Sigmoid colon (tissue), 4 donors: Measurements from ENCODE around the gene TSPAN32.

ENCODE experiments used
- CTCF ChIP-seq, 4 experiments: fragments of 450-650 bp in 3 of 4; fragments of 200-600 bp in 1 of 4; IDR thresholded peaks; one replicate each; pipeline ENCODE4 v1.5.1; 2016 to 2019; ENCODE audit warnings: antibody characterized with exemption in 4 of 4, mild to moderate bottlenecking in 3 of 4, moderate library complexity in 2 of 4
- POLR2A ChIP-seq, 2 donors: fragments of 450-650 bp; IDR thresholded peaks; one replicate each; pipeline ENCODE4 v1.6.1; 2016; ENCODE audit warnings: antibody characterized with exemption in 2 of 2, mild to moderate bottlenecking in 2 of 2, moderate library complexity in 2 of 2
- POLR2AphosphoS5 ChIP-seq, 4 donors: sonication (generic); formaldehyde crosslinking; IDR thresholded peaks; one replicate each; pipeline ENCODE4 v1.6.1; 2017; ENCODE audit warnings: antibody characterized with exemption in 4 of 4

DNA sequence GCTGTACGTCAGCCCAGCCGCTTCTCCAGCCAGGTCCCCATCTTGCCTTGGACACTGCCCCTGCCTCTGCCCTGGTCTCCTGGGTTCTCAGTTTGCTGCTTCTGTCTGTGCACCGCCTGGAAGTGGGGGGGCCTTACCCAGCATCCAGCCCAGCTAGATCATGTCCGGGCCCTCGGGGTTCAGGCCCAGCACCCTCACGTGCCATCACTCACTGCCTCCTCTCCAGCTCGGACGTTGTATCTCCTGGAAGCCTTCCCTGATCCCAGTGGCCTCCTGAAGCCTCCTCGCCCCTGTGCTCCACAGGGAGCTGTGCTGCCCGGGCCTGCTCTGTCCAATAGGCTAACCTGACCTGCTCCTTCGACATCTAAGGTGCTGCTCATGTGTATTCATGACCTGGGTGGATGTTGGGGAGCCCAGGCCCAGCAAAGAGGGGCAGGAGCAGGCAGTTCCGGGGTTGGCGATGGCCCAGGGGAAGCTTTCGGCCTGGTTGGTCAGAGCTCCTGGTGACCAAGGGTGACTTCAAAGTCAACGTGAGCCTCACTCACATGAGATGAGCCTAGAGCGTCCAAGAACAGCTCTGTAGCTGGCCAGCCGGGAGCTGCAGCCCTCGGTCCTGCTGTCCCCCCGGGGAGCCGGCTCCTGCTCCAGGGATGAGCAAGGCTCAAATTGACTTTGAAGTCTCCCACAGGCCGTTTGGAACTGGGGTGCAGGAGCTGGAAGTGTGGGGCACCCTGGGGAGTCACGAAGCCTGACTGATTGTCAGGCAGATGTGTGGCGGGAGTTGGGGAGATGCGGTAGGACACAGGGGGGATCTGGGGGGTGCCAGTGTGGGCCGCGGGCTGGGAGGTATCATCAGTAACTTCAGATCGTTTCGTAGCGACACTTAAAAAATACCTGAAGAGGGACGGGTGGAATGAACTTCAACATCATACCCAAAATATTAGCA is 26.2 kb upstream of the TSPAN32 start:
- TF ChIP-seq POLR2AphosphoS5 (IDR thresholded peaks at IDR 0.05) (no peak), POLR2A (IDR thresholded peaks at IDR 0.05) (no peak), CTCF (IDR thresholded peaks at IDR 0.05) (no peak)
